Spleen (tissue), 7 donors: ENCODE results near the gene GAB4.

Source experiments
- CTCF ChIP-seq, 11 experiments: fragments of 200-600 bp in 7 of 11; fragments of 450-650 bp in 4 of 11; sonication (generic) in 4 of 11; IDR thresholded peaks in 8 of 11; conservative IDR thresholded peaks in 3 of 11; 1 replicate in 7 of 11; 2 replicates in 4 of 11; pipeline versions ENCODE4 v1.4.0 to v1.8.0; 2016 to 2021; ENCODE audit warnings: antibody characterized with exemption in 11 of 11, inconsistent platforms in 4 of 11, mild to moderate bottlenecking in 1 of 11
- POLR2A ChIP-seq, 3 donors: fragments of 450-650 bp; IDR thresholded peaks; one replicate each; pipeline ENCODE4 v1.5.1; 2017; ENCODE audit warnings: antibody characterized with exemption in 3 of 3, mild to moderate bottlenecking in 1 of 3
- POLR2AphosphoS5 ChIP-seq, 3 donors: sonication (generic); formaldehyde crosslinking; IDR thresholded peaks; one replicate each; pipeline ENCODE4 v1.5.1; 2017; ENCODE audit warnings: antibody characterized with exemption in 3 of 3
- donor health status: DM: no; HTN: no; CAD: no; lungs with moderate emphysema.
- donor health status: DM: no; HTN: no; CAD: no.
- donor health status: DM: no; HTN: no; CAD: no.

DNA sequence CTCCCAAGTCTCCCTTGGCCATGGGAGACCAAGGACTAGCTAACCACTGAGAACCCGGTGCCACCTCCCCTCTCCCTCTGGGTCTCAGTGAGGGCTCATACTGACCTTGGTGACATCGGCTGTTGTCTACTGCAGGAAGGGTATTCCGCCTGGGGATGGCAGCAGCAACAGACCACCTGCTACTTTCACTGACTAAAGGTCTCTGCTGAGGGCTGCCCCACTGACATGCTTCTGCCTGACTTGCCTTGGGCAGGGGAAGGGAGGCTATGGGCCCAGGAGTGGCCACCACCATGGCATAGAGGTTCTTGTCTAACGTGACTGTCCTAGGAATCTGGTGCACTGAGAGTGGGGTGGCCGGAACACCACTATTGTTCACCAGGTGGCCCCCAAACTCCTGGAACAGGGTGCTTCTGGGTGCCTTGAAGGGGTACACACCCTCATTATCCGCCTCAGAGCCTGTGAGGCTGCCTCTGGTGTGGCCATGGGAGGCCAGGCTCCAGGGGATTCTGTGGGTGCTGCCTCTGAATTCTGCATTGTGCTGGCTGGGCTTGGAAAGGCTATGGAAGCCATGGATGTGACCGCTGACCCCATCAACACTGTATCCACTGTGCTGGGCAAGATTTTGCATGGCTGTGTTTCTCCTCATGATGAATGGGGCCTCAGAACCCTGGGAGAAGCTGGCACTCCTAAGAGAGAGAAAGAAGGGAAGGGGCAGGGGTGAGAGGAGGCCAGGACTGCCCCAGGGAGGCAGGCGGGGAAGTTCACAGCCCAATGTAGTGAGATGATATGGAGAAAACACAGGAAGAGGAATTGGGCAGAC lies 38.3 kb downstream of the GAB4 start:
- TF ChIP-seq POLR2A (IDR thresholded peaks at IDR 0.05): no peak
- TF ChIP-seq CTCF (IDR thresholded peaks at IDR 0.05 in 8 of 11, conservative IDR thresholded peaks at IDR 0.05 in 3 of 11): no peak
- TF ChIP-seq POLR2AphosphoS5 (IDR thresholded peaks at IDR 0.05): no peak
